Activated naive CD4-positive, alpha-beta T cell treated with anti-CD3 and anti-CD28 coated beads, Interleukin-2, amount 50 U/mL, for 72 hours (primary cell): Measurements from ENCODE around the gene SLC22A13. TPM values are rescaled to one million over a fixed set of nuclear protein-coding genes. Genes with fewer than 3 reads are reported as not detected.
"Not testable (repeated sequence)": the region's sequence is repeated elsewhere in the genome, so short reads cannot be mapped to it uniquely, and the experiment has no call there.

Source experiments
- ATAC-seq, 2 donors: fragments of 150-1000 bp; cut with Tn5 transposase; 2 replicates each; pipeline ENCODE4 v1.10.0; 2021; ENCODE audit warnings: mild to moderate bottlenecking in 2 of 2, moderate library complexity in 2 of 2
- DNase-seq, 2 donors: peaks; one replicate each; pipeline ENCODE4 v3.0.0; 2021 to 2022; ENCODE audit warnings: low spot score in 2 of 2
- H3K27ac Mint-ChIP-seq, 2 donors: one replicate each; pipeline ENCODE4 v1.8.0; 2022; ENCODE audit warnings: mild to moderate bottlenecking in 2 of 2, mixed read lengths in 2 of 2
- H3K36me3 Mint-ChIP-seq, 2 donors: one replicate each; pipeline ENCODE4 v1.8.0; 2022; ENCODE audit warnings: mixed read lengths in 2 of 2
- H3K9me3 Mint-ChIP-seq, 2 donors: one replicate each; pipeline ENCODE4 v1.8.0; 2022; ENCODE audit warnings: mixed read lengths in 2 of 2
- total RNA-seq, 2 donors: library from RNA; stranded (reverse); gene quantifications; one replicate each; pipeline ENCODE4 v1.2.3, GENCODE V29; 2022

The SLC22A13 gene, protein sequence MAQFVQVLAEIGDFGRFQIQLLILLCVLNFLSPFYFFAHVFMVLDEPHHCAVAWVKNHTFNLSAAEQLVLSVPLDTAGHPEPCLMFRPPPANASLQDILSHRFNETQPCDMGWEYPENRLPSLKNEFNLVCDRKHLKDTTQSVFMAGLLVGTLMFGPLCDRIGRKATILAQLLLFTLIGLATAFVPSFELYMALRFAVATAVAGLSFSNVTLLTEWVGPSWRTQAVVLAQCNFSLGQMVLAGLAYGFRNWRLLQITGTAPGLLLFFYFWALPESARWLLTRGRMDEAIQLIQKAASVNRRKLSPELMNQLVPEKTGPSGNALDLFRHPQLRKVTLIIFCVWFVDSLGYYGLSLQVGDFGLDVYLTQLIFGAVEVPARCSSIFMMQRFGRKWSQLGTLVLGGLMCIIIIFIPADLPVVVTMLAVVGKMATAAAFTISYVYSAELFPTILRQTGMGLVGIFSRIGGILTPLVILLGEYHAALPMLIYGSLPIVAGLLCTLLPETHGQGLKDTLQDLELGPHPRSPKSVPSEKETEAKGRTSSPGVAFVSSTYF
- total RNA-seq = 1 to 10 TPM in 1 of 2 donors, under 1 TPM in 1; 0.11 to 1.1 TPM

DNA sequence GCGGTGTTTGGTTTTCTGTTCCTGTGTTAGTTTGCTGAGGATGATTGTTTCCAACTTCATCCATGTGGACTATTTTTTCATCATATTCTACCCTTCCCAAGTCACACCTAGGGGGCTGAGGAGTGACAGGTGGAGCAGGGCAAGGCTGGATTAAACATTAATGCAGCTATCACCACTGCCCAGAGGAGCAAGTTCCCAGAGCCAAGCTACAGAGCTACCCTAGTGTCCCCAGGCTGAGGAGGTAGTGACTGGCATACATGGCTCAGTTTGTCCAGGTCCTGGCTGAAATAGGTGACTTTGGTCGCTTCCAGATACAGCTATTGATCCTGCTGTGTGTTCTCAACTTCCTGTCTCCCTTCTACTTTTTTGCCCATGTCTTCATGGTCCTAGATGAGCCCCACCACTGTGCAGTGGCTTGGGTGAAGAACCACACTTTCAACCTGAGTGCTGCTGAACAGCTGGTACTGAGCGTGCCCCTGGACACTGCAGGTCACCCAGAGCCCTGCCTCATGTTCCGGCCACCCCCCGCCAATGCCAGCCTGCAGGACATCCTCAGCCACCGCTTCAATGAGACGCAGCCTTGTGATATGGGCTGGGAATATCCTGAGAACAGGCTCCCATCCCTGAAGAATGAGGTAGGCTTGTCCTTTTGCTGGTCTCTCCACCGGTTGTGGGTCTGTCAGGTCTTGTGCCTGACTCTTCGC is at the start of gene SLC22A13:
TSS of gene SLC22A13 (plus strand) at position 209 of the 704 bp plus-strand sequence. CDS start at position 258, 49 bp downstream.
- ATAC-seq (no peak), DNase-seq (no peak)
- Mint-ChIP-seq H3K9me3 (no peaks in the 10 kb centered on the region), H3K27ac (peak within 1 kb of the TSS in 1 of 2 donors; percentile 62), H3K36me3 (peaks cover 0 to 2% of the 10 kb centered on the region in 2 donors)

DNA sequence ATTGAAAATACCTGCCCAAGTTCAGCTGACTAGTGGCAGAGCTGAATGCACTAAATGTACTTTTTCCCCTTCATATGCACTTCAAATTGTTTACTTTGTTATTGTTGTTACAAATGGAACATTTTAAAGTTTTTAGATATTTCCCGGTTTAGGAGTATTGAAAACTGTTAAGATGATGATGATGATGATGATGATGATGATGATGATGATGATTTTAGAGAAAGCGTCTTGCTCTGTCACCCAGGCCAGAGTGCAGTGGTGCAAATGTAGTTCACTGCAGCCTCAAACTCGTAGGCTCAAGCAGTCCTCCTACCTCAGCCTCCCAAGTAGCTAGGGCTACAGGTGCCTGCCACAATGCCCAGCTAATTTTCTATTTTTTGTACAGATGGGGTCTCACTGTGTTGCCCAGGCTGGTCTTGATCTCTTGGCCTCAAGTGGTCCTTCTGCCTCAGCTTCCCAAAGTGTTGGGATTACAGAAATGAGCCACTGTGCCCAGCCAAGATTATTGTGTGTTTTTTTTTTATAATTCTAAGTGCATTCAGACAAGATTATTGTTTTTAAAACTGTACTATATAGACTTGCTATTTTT is 45.9 kb upstream of the SLC22A13 start:
- peaks cover 0 to 8% of the 10 kb centered on the region in 2 donors for H3K36me3 Mint-ChIP-seq
- H3K27ac Mint-ChIP-seq = no peak overlapping the region
- ATAC-seq = no peak
- DNase-seq = no peak
- H3K9me3 Mint-ChIP-seq = no peaks in the 10 kb centered on the region

DNA sequence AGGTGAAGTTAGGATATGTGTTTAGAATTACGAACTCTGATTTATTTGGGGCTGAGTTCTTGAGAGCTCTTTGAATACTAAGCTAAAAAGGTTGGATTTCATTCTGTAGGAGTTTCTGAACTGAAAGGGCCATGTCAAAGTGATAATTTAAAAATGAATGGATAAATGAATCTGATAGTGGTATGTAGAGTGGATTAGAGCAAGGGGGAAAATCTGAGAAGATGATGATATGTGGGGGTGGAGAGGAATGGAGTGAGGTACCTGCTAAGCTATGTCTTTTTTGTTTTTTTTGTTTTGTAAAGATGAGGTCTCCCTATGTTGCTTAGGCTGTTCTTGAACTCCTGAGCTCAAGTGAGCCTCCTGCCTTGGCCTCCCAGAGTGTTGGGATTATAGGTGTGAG is 44.6 kb upstream of the SLC22A13 start:
- peaks cover 0 to 9% of the 10 kb centered on the region in 2 donors for H3K36me3 Mint-ChIP-seq
- H3K9me3 Mint-ChIP-seq = no peaks in the 10 kb centered on the region
- DNase-seq (no peak), ATAC-seq (peak in 1 of 2 donors; percentile 52)
- peak overlapping the region; percentile 2 to 27 for H3K27ac Mint-ChIP-seq

DNA sequence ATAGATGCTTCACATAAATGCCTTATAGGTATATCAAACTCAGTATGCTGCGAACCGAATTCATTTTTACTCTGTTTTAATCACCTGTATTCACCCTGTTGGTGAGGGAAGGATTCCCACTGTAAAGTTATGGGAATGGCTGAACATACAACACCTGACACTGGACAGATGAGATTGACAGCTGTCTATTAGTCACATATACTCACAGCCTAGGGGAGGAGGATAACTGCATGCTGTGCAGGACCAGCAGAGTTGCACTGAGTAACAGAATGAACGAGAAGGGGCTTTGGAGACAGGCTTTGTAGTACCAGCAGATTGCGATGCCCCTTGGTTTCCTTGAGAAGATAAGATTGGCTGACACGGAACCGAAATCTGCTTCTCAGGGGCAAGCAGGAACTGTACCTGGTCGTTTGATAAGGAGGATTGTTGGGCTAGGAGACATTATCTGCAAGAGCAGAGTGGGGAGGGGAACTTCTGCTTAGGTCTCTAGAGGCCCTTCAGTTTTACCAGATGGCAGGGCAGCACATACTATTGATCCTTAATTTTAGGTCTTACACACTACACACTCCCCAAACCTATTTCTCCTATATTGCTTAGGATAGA is 43.5 kb upstream of the SLC22A13 start:
- no peak for ATAC-seq

DNA sequence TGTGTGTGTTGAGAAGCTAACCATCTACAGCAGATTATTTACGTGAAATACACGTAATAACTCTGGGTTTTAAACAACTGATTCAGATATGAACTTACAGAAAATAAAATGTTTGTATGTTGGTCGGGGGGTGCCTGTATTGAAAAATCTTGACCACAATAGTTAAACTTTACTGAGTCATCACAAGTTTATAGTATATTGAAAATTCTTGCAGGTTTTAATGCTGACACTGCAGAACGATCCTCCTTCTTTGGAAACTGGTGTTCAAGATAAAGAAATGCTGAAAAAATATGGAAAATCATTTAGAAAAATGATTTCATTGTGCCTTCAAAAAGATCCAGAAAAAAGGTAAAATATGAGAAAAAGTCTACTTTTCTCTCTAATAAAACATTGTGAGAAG is 41.3 kb upstream of the SLC22A13 start:
- Mint-ChIP-seq H3K27ac (no peak overlapping the region), H3K36me3 (peaks cover 4 to 13% of the 10 kb centered on the region in 2 donors), H3K9me3 (no peaks in the 10 kb centered on the region)
- no peak for DNase-seq
- ATAC-seq = no peak

More for the DNA sequence above, 43.5 kb upstream of the SLC22A13 start:
- DNase-seq = no peak
- Mint-ChIP-seq H3K36me3 (peaks cover 4 to 13% of the 10 kb centered on the region in 2 donors), H3K27ac (peak overlapping the region in 1 of 2 donors; percentile 61), H3K9me3 (no peaks in the 10 kb centered on the region)

DNA sequence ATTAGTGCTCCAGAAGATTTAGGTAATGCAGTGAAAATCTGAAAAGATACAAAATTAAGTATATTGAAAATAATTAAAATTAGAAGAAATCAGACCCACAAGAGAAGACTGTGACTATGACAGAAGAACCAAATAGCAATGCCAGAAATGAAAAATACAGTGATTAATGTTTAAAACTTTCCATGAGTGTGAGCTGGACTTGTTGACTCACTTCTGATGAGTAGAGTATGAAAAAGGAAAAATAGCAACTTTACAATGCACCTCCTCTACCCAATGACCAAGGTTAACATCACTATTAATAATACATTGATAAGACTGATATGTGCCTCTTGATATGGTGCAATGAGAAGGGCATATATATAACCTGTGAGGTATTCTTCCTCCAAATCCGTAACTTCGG is 39.3 kb upstream of the SLC22A13 start:
- Mint-ChIP-seq H3K27ac (no peak overlapping the region), H3K36me3 (peaks cover 4 to 17% of the 10 kb centered on the region in 2 donors), H3K9me3 (no peaks in the 10 kb centered on the region)
- ATAC-seq (no peak), DNase-seq (no peak)

DNA sequence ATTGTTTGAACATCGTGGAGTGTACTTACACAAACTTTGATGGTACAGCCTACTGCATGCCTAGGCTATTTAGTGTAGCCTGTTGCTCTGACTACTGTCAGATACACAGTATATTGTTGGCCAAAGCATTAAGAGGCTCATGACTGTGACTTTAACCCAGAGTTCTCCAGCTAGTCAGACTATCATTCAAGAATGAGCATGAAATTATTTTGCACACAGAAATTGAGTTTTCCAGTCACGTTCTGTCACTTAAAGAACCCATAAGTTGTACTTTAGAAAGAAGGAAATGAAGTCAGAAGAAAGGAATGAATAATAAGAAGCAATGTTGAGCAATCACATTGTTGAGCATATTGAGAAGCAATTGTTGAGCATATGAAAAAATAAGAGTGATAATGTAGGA is 37.6 kb upstream of the SLC22A13 start:
- no peak overlapping the region for H3K27ac Mint-ChIP-seq
- DNase-seq (no peak), ATAC-seq (peak in 1 of 2 donors; percentile 66)
- peaks cover 11 to 29% of the 10 kb centered on the region in 2 donors for H3K36me3 Mint-ChIP-seq
- no peaks in the 10 kb centered on the region for H3K9me3 Mint-ChIP-seq

DNA sequence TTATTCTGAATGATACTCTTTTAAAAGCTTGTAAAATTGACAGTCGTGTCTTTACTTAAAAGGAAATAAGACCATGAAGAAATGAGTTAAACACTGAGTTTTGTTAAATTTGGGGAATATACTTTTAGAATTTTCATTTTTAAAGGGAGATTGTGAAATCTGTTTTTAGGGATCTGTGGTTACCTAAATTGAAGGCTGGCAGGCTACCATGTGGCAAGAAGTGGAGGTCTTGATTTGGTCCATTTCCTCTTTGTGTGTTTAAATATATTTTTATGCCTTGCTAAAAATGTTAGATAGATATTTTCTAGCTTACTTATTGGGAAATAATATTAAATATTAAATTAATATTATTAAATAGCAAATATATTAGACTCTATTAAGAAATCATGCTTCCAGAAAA is 36.6 kb upstream of the SLC22A13 start:
- DNase-seq = no peak
- Mint-ChIP-seq H3K27ac (no peak overlapping the region), H3K36me3 (peaks cover 20 to 38% of the 10 kb centered on the region in 2 donors), H3K9me3 (peaks cover 0 to 3% of the 10 kb centered on the region in 2 donors)
- no peak for ATAC-seq

DNA sequence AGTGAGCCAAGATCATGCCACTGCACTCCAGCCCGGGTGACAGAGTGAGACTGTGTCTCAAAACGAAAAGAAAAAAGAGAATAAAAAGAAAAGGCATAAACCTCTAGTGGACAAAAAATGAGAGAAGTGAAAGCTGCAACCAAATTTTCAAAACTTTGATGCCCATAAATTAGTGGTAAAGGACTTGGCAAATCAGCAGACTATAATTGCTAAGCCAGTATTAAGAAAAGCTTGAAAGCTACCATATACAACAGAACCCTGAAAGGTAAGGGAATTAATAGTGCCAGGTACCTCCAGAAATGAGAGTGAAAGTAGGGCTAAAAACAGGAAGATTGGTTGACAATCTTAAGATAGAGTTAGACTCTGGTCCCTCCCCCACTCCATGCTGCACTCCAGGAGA is 32.9 kb upstream of the SLC22A13 start:
- Mint-ChIP-seq H3K27ac (peak overlapping the region in 1 of 2 donors; percentile 60), H3K36me3 (peaks cover 50 to 63% of the 10 kb centered on the region in 2 donors), H3K9me3 (peaks cover 0 to 18% of the 10 kb centered on the region in 2 donors)
- ATAC-seq (no peak), DNase-seq (no peak)

DNA sequence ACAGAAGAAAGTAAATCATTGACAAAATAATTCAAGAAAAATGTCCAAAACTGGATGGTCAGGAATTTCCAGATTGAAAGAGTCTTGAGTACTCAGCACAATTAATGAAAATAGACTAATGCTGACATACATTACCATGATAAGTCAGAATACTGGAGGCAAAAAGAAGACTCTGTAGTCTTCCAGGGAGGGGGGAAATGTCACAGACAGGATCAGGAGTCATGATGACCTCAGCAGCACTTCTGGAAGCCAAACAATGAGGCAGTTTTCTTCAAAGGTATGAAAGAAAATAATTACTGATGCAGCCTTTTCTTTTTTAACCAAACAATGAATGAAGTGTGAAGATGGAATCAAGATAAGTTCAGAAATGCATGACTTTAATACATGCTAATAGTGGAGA is 30.1 kb upstream of the SLC22A13 start:
- peaks cover 73 to 88% of the 10 kb centered on the region in 2 donors for H3K36me3 Mint-ChIP-seq
- peaks cover 0 to 18% of the 10 kb centered on the region in 2 donors for H3K9me3 Mint-ChIP-seq
- DNase-seq (no peak), ATAC-seq (no peak)
- H3K27ac Mint-ChIP-seq = no peak overlapping the region

DNA sequence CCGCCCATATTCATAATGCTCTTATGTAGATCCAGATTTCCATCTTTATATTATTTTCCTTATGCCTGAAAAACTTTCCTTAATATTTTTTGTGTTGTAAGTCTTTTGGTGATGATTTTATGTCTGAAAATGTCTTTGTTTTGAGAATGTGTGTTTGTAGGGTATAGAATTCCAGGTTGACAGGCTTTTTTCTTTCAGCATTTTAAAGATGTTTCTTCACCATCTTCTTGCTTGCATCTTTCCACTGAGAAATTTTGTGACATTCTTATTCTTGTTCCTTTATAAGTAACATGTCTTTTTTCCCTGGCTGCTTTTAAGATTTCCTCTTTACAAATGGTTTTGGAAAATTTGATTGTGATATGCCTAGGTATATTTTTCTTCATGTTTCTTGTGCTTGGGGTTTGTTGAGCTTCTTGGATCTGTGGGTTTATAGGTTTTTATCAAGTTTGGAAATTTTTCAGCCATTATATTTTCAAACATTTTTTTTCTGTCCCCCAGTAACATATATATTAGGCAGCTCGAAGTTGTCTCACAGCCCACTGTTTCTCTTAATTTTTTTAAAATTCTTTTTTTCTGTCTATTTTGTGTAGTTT is 27.1 kb upstream of the SLC22A13 start:
- Mint-ChIP-seq H3K27ac (no peak overlapping the region), H3K36me3 (peaks cover 61 to 66% of the 10 kb centered on the region in 2 donors), H3K9me3 (peaks cover 0 to 15% of the 10 kb centered on the region in 2 donors)
- DNase-seq (no peak), ATAC-seq (no peak)

DNA sequence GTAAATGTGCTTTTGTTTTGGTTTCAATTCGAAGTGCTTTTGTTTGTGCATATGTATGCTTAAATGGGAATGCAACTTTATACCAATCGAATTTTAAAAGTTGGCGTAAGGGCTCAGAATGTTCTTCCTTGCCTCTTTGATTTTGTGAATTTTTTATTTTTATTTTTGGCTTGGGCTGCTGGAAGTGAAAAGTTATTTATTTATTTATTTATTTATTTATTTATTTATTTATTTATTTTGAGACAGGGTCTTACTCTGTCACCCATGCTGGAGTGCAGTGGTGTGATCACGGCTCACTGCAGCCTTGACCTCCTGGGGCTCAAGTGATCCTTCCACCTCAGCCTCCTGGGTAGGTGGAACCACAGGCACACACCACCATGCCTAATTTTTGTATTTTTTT is 22.8 kb upstream of the SLC22A13 start:
- not testable (repeated sequence) for H3K27ac Mint-ChIP-seq, H3K9me3 Mint-ChIP-seq, DNase-seq, ATAC-seq
- peaks cover 23 to 26% of the 10 kb centered on the region in 2 donors for H3K36me3 Mint-ChIP-seq

DNA sequence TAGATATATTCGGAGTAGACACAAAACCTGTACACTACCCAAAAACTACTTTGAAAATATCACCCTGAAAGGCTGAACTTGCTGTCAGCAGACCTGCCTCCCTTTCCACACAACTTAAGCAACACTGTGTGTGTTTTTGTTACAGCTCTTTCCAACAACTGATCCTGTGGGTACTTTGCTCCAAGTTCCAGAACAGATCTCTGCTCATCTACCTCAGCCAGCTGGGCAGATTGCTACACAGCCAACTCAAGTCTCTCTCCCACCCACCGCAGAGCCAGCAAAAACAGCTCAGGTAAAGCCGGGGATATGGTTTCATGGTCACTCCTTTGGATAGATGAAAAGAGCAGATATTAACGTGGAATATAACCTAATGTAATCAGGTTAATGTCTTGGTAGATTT is 19.7 kb upstream of the SLC22A13 start:
- Mint-ChIP-seq H3K9me3 (no peaks in the 10 kb centered on the region), H3K36me3 (peaks cover 0 to 5% of the 10 kb centered on the region in 2 donors), H3K27ac (no peak overlapping the region)
- DNase-seq (no peak), ATAC-seq (no peak)

DNA sequence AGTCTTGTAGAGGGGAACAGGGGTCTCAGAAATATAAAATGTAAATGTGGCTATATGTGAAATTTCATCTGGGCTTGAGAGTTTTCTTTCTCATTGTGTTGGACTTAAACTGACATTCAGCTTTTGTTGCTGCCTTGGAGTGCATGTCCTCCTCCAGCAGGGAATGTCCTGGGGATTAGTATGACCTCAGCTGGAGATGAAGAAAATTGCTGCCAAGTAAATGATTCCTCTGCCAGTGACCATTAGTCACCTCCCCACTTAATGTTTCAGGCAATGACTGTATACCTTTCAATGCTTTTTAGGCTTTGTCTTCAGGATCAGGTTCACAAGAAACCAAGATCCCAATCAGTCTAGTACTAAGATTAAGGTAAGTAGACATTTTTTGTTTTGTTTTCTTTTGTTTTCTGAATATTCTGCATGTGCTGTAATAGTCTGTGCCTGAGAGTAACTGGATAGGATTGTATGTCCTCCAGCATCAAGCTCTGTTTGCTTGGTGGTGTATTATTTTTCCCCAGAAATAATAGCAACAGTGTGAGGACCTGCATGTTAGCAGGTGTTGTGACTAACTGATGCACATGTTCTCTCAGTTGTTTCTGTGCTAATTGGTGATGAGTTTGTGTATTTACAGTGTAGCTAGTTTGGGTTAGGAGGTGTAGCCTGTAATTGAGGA is 18.1 kb upstream of the SLC22A13 start:
- H3K36me3 Mint-ChIP-seq = peaks cover 0 to 14% of the 10 kb centered on the region in 2 donors
- no peak for DNase-seq
- H3K27ac Mint-ChIP-seq = no peak overlapping the region
- H3K9me3 Mint-ChIP-seq = no peaks in the 10 kb centered on the region
- peak in 1 of 2 donors; percentile 44 for ATAC-seq

DNA sequence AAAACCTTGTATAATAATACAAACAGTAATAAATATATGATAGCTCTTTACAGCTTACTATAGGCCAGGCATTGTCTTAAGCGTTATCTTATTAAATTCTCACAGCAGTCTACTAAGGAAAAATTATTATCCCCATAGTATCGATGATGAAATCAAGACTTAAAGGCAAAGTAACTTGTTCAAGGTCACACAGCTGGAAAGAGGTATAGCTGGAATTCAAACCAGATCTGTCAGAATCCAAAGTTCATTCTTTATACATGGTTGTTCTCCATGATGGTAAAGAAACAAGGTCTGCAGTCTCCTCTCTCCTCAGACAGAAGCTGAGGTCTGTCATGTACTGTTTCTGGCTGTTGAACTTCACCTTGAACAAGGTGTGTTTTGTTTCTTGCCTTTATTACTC is 15.4 kb upstream of the SLC22A13 start:
- peaks cover 11 to 24% of the 10 kb centered on the region in 2 donors for H3K36me3 Mint-ChIP-seq
- no peak for ATAC-seq
- DNase-seq = no peak
- no peak overlapping the region for H3K27ac Mint-ChIP-seq
- H3K9me3 Mint-ChIP-seq = no peaks in the 10 kb centered on the region

DNA sequence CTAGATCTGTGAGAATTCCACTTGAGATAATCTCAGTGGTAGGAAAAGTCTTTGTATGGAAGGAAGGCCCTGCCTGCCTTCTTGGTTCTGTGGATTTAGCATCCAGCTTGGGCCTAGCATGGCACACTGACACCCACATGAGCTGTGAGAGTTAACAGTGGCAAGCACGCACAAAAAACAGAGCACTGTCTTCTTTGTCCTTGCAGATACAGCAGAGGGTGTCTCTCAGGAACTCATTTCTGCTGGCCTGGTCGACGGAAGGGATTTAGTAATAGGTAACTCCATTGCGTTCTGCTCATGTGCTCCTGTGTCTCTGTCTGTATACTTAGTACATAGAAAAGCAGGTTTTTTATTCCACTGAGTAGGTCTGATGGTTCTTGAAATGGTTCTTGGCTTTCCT is 14.4 kb upstream of the SLC22A13 start:
- H3K36me3 Mint-ChIP-seq = peaks cover 13 to 24% of the 10 kb centered on the region in 2 donors
- H3K27ac Mint-ChIP-seq = no peak overlapping the region
- ATAC-seq (no peak), DNase-seq (no peak)
- no peaks in the 10 kb centered on the region for H3K9me3 Mint-ChIP-seq
